AG04450 (cell line): ENCODE data around the gene APBA2. TPM values are rescaled to one million over a fixed set of nuclear protein-coding genes. Genes with fewer than 3 reads are reported as not detected.
A peak's percentile ranks its signal among the peaks of the same experiment; 100 is the strongest.

ENCODE experiments used
- CTCF ChIA-PET: fragments of 300-600, 350-600 bp; formaldehyde crosslinking; extraction: SDS; loops from one replicate; lab custom pipeline; 2022; ENCODE audit warnings: antibody characterized with exemption, inconsistent platforms; lab: Charles Lee
- POLR2A ChIA-PET: fragments of 350-600 bp; formaldehyde crosslinking; extraction: SDS; loops from one replicate; lab custom pipeline; 2021; ENCODE audit warnings: antibody characterized with exemption, inconsistent platforms; lab: Yijun Ruan, JAX
- DNase-seq: peaks from one replicate; pipeline ENCODE4 v3.0.0-alpha.2; 2011; ENCODE audit warnings: low read depth, low spot score
- H3K27ac ChIP-seq: one replicate; pipeline ENCODE4 v1.5.1; 2012; ENCODE audit warnings: low read depth, low read length, control low read depth
- H3K27me3 ChIP-seq: one replicate; pipeline ENCODE4 v1.6.0; 2012; ENCODE audit warnings: low read length; ENCODE audit not compliant: control insufficient read depth, insufficient read depth
- H3K4me3 ChIP-seq: 2 replicates; pipeline ENCODE4 v1.5.1; 2011; ENCODE audit warnings: mild to moderate bottlenecking, low read depth, low read length, control low read depth
- H3K9me3 ChIP-seq: 2 replicates; pipeline ENCODE4 v1.5.1; 2012; ENCODE audit warnings: low read length; ENCODE audit not compliant: control insufficient read depth, insufficient read depth
- polyA plus RNA-seq: library from polyadenylated mRNA; depleted of rRNA; stranded (reverse); fragments of >200 nt; gene quantifications from 2 replicates; pipeline ENCODE4 v1.2.3, GENCODE V29; 2011
- TF ChIP-seq, protein P1 (sequence below): IDR thresholded peaks from 2 replicates; pipeline ENCODE4 v1.5.1; 2011; ENCODE audit warnings: low read depth, low read length, control low read depth, inconsistent platforms

APBA2 gene
- polyA plus RNA-seq, 1 experiment: 18.9 TPM

DNA sequence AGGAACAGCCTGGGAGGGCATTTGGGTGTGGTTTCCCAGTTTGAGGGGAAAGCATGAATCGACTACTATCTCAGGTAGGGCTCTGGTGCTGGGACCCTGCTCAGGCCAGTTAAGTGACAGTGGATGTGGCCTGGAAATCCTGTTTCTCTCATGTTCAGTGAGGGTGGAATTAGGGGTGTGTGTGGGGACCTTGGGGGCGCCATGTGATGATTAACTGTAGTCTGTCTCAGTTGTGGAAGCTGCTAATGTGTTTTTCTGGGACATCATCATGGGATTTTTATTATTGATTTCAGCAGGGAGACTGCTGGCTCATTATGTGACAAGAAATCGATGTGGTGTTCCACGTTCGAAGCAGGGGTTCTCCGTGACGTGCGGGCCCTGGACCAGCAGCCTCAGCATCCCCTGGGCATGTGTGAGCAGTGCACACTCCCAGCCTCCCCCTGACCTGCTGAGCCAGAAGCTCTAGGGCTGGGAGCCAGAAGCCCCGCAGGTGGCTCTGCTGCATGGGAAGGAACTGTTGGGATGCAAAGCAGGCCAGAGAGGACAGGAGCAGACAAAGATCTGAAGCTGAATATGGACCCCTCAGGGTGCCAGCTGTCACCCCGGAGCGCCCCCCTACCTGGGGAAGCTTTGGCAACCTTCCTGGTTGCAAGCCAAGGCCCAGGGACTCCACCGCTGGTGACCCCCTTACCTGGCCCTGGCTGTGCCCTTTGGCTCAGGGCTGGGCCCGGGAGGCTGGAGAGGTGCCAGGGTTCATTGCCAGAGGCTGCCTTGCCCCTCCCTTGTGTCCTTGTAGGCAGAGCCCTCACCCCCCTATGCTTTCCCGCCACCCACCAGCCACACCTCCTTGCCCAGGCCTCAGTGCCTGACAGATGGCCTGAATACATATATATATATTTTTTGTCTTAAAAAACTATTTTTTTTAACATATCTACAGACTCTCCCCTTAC, 149.8 kb downstream of the APBA2 start:
- DNase-seq: no peak
- CTCF ChIA-PET: no interaction called here
- TF ChIP-seq, protein P1, sequence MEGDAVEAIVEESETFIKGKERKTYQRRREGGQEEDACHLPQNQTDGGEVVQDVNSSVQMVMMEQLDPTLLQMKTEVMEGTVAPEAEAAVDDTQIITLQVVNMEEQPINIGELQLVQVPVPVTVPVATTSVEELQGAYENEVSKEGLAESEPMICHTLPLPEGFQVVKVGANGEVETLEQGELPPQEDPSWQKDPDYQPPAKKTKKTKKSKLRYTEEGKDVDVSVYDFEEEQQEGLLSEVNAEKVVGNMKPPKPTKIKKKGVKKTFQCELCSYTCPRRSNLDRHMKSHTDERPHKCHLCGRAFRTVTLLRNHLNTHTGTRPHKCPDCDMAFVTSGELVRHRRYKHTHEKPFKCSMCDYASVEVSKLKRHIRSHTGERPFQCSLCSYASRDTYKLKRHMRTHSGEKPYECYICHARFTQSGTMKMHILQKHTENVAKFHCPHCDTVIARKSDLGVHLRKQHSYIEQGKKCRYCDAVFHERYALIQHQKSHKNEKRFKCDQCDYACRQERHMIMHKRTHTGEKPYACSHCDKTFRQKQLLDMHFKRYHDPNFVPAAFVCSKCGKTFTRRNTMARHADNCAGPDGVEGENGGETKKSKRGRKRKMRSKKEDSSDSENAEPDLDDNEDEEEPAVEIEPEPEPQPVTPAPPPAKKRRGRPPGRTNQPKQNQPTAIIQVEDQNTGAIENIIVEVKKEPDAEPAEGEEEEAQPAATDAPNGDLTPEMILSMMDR: no peak
- Histone ChIP-seq H3K27ac (no peak overlapping the region), H3K4me3 (no peak overlapping the region), H3K27me3 (no peaks in the 10 kb centered on the region), H3K9me3 (peaks cover 5% of the 10 kb centered on the region)
- POLR2A ChIA-PET: no interaction called here

- DNase-seq: no peak
These were observed 152.4 kb downstream of the APBA2 start for GRCh38 chr15:29037997-29038705.

DNA sequence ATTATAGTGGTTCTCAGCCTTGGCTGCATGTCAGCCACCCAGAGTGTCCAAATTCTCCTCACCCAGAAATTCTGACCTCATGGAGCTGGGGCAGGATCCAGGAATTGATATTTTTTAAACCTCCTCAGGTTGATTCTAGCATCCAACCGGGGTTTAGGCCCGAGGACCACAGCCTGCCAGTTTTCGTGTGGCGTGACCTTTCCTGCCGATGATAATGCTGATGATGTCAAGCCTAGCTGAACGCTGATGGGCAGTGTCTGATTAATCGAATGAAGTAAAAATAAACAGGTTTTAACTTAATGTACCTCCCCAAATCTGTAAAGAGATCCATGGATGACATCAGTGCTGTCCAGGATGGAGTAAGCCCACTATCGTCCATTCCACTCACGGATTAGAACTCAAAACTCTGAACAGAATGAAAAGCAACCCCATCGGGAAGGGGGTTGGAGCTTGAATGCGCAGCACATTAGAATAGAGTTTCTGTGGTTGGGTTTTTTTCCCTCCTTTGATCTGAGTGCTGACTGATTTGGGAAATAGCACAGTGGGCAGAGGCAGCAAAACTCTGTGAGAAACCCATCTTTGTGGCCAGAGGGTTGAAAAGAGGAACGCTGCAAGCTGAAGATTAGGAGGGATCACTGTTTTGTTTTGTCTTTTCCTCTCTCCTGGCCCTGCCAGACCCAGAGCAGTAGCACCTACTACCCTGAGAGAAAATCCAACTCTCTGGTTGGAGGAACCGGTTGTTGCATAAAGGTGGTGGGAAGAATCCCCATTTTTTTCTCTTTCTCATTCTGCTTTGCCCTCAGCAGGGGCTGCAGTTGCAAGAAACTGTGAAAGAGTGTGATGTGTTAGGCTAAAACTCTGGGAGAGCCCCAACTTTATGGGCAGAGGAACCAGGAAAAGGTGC, 153.9 kb downstream of the APBA2 start:
- Histone ChIP-seq H3K4me3 (no peak overlapping the region), H3K27me3 (no peaks in the 10 kb centered on the region), H3K9me3 (no peaks in the 10 kb centered on the region), H3K27ac (peak overlapping the region; percentile 31)
- ChIA-PET POLR2A (no interaction called here), CTCF (interaction anchor here (0.7 to 1.2 kb wide), 2 partner anchors 10 to 63 kb away, joined by 3 to 12 read pairs; no protein-coding TSS in a partner anchor)
- TF ChIP-seq, protein P1: no peak
- no peak for DNase-seq

More at GRCh38 chr15:29037997-29038705, 152.4 kb downstream of the APBA2 start:
- TF ChIP-seq, protein P1: no peak
- no peaks in the 10 kb centered on the region for H3K27me3 ChIP-seq
- H3K27ac ChIP-seq: no peak overlapping the region
- no peak overlapping the region for H3K4me3 ChIP-seq
- CTCF ChIA-PET: interaction anchor here (1.3 kb wide), 1 partner anchor 29 kb away, joined by 3 read pairs; no protein-coding TSS in a partner anchor
- H3K9me3 ChIP-seq: no peaks in the 10 kb centered on the region; the same call in 1 of the 2 replicates
- POLR2A ChIA-PET: no interaction called here

- DNase-seq: peak; percentile 30
- H3K9me3 ChIP-seq: no peaks in the 10 kb centered on the region
- H3K27me3 ChIP-seq: no peaks in the 10 kb centered on the region
- no peak overlapping the region for H3K4me3 ChIP-seq
- H3K27ac ChIP-seq: peak overlapping the region; percentile 31
- POLR2A ChIA-PET: no interaction called here
- CTCF ChIA-PET: interaction anchor here (1.2 kb wide), 1 partner anchor 62 kb away, joined by 3 read pairs; no protein-coding TSS in a partner anchor
- TF ChIP-seq, protein P1: no peak
These were observed 154.6 kb downstream of the APBA2 start for GRCh38 chr15:29040370-29040751.
